Fibroblast of mammary gland (primary cell): ENCODE measurements around the gene EMILIN1.

ENCODE experiments used
- DNase-seq: peaks from one replicate; pipeline ENCODE4 v3.0.0-alpha.2; 2010; ENCODE audit warnings: low read depth
- H3K4me3 ChIP-seq: 2 replicates; pipeline ENCODE4 v1.5.1; 2011; ENCODE audit warnings: low read depth, mild to moderate bottlenecking, low read length, moderate library complexity; ENCODE audit not compliant: control insufficient read depth
- TF ChIP-seq, protein P1 (sequence below): conservative IDR thresholded peaks from 2 replicates; pipeline ENCODE4 v1.5.1; 2011; ENCODE audit warnings: low read depth, low read length, inconsistent platforms; ENCODE audit not compliant: control insufficient read depth, insufficient read depth

EMILIN1 gene

DNA sequence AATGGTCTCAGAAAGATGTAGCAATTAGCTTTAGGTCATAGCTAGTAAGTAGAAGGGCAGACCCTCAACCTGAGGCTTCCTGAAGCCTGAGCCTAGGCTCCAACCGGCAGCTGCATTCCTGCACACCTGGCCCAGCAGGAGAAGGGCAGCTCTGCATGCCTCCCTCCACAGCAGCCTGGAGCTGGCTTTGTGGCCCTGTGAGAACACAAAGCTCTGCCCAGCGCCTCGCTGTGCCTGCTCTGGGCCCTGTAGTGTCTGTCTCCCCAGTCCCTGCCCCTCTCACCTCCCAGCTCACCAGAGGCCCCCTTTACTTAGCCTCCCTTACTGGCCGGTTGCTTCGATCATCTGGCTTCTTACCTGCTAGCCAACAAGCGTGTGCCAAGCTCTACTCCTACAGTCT is 39.0 kb upstream of the EMILIN1 start:
- TF ChIP-seq, protein P1, sequence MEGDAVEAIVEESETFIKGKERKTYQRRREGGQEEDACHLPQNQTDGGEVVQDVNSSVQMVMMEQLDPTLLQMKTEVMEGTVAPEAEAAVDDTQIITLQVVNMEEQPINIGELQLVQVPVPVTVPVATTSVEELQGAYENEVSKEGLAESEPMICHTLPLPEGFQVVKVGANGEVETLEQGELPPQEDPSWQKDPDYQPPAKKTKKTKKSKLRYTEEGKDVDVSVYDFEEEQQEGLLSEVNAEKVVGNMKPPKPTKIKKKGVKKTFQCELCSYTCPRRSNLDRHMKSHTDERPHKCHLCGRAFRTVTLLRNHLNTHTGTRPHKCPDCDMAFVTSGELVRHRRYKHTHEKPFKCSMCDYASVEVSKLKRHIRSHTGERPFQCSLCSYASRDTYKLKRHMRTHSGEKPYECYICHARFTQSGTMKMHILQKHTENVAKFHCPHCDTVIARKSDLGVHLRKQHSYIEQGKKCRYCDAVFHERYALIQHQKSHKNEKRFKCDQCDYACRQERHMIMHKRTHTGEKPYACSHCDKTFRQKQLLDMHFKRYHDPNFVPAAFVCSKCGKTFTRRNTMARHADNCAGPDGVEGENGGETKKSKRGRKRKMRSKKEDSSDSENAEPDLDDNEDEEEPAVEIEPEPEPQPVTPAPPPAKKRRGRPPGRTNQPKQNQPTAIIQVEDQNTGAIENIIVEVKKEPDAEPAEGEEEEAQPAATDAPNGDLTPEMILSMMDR, result no peak
- no peak overlapping the region for H3K4me3 ChIP-seq

DNA sequence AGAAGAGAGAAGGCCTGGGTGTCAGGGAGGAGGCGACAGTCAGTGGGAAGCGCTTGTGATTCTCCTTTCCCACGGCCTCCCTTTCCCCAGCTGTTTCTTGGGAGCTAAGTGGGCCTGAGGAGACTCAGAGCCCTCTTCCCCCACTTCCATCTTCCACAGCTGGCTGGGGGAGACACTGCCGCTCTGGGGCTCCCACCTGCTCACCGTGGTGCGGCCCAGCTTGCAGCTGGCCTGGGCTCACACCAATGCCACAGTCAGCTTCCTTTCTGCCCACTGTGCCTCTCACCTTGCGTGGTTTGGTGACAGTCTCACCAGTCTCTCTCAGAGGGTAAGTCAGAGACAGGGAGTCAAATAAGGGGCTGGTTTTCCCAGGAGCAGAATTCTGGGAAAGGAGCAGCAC is 38.5 kb upstream of the EMILIN1 start:
- no peak overlapping the region for H3K4me3 ChIP-seq
- no peak for DNase-seq
- TF ChIP-seq, protein P1, result no peak

More for the DNA sequence above, 39.0 kb upstream of the EMILIN1 start:
- no peak for DNase-seq

DNA sequence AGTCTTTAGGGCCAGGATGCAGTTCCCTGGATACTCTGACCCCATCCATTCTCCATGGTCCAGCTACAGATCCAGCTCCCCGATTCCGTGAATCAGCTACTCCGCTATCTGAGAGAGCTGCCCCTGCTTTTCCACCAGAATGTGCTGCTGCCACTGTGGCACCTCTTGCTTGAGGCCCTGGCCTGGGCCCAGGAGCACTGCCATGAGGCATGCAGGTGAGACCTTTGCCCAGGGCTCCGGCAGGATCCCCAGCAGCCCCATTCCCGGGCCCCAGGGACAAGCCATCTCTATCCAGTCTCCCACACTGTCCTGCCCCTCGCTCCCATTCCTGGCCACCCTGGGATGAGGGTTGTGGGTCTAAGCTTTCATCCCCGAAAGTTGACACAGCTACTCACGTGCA is 38.1 kb upstream of the EMILIN1 start:
- DNase-seq, result no peak
- TF ChIP-seq, protein P1, result no peak
- no peak overlapping the region for H3K4me3 ChIP-seq

DNA sequence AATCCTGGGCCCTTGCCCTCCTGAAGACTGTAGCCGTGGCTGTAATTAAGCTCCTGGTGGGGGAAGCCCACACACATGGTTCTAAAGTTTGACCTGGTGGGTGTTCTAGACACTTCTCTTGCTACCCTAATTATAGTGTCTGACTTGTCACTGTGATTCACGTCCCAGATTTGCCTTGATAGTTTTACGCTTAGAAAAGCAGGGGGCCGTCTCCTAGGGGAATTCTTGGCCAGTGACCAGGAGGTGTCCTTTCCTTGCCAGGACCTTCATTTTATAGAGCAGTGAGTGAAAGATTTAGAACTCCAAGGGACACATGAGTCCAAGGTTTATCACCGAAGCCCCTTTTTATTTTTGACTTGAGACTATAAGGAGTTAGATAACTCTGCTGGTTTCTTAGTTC is 36.7 kb upstream of the EMILIN1 start:
- H3K4me3 ChIP-seq, result no peak overlapping the region
- TF ChIP-seq, protein P1, result no peak
- no peak for DNase-seq

DNA sequence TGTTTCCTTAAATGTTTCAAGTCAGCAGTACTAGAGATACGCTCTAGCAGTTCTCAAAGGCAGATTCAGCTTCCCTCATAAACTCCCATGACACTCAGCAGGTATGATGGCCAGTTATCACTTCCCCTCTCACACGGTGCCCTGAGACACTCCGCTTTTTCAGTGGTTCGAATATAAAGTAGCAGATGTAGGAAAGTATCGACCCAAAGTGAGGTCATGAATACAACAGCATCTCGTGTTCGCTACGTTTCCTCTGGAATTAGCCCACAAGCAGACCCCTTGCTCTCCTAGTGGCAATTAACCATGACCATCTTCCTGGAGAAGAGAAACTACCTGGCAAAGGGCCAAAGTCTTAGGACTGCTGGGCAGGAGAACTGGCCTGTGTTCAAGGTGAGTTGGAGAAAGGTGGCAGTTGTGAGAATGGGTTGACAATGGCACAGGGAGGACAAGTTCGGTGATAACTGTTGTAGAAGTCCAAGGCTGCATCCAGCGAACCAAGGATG is 36.2 kb upstream of the EMILIN1 start:
- H3K4me3 ChIP-seq, result no peak overlapping the region
- TF ChIP-seq, protein P1, result no peak
- no peak for DNase-seq

DNA sequence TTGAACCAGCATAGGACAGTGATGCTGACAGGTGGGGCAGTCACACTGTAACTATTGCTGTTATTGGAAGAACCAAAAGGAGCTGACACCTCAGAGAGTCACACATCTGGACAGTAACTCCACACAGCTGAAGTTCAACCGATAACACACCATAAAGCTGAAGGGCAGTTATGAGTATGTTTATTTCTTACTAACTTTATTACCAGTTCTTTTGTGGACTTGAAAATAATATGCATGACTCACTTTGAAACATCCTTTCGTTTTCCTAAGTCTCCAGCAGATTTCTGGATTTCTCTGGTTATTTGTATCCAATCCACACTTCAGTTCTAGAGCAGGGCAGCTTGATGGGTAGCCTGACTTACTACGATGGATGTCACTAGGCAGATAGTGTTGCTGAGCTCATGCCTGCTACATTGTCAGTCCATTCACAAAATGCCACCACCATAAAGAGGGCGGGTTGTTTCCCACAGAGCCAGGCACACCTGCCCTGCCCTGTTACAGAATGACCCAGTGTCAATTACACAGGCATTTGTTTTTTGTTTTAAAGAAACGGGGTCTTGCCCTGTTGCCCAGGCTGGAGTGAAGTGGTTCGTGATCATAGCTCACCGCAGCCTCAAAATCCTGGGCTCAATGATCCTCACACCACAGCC is 35.3 kb upstream of the EMILIN1 start:
- H3K4me3 ChIP-seq, result no peak overlapping the region
- DNase-seq, result peak; percentile 44
- TF ChIP-seq, protein P1, result no peak
